Subcutaneous preadipocyte (primary cell): ENCODE data around the gene LMOD2. TPM values are rescaled to one million over a fixed set of nuclear protein-coding genes. Genes with fewer than 3 reads are reported as not detected.

Experiments
- total RNA-seq: library from RNA; depleted of rRNA; stranded (reverse); fragments of >200 nt; gene quantifications from 2 replicates; pipeline ENCODE4 v1.2.3, GENCODE V29; 2012

LMOD2 gene, protein sequence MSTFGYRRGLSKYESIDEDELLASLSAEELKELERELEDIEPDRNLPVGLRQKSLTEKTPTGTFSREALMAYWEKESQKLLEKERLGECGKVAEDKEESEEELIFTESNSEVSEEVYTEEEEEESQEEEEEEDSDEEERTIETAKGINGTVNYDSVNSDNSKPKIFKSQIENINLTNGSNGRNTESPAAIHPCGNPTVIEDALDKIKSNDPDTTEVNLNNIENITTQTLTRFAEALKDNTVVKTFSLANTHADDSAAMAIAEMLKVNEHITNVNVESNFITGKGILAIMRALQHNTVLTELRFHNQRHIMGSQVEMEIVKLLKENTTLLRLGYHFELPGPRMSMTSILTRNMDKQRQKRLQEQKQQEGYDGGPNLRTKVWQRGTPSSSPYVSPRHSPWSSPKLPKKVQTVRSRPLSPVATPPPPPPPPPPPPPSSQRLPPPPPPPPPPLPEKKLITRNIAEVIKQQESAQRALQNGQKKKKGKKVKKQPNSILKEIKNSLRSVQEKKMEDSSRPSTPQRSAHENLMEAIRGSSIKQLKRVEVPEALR
- not detected in 2 replicates for total RNA-seq

DNA sequence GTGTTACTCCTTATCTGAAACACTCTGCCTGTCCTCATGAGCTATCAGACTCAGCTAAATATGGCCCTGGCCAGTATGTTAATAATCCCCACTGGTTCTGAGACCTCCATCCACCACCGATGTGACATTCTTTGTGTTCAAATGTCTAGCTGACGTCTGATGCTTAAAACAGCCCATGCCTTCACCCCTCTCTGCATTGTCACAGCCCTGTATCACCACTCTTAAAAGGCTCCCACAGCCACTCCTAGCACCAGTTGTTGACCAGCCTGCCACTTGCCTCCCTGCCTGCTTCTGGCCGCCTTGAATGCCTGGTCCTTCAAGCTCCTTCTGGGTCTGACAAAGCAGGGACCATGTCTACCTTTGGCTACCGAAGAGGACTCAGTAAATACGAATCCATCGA is at the start of gene LMOD2:
TSS of gene LMOD2 (plus strand) at position 253 of the 400 bp plus-strand sequence. CDS start at position 351, 98 bp downstream.

Other genes with a start within 250 kb of the LMOD2 start
- 0.20 and 0.37 TPM in 2 replicates for gene IQUB, start 121.3 kb upstream of the LMOD2 start, total RNA-seq
- gene NDUFA5, start 98.0 kb upstream of the LMOD2 start, total RNA-seq: 19.8 and 24.6 TPM in 2 replicates
- not detected in 2 replicates for gene ASB15, start 54.0 kb upstream of the LMOD2 start, total RNA-seq
- gene WASL, start 93.1 kb downstream of the LMOD2 start, total RNA-seq: 16.2 and 16.8 TPM in 2 replicates
- gene HYAL4, start 189.3 kb downstream of the LMOD2 start, total RNA-seq: not detected in 2 replicates